Measurements from ENCODE around the gene CD101.

GRCh38 chr1:116993286-116993685, 8.3 kb upstream of the CD101 start:
- no peak for TF ChIP-seq CTCF (conservative IDR thresholded peaks at IDR 0.05; ENCODE audit: low read length)
- TF ChIP-seq EZH2phosphoT487 (IDR thresholded peaks at IDR 0.05; ENCODE audit: borderline replicate concordance, low read depth, low read length) = no peak
